Suprapubic skin (tissue), 4 donors: Measurements from ENCODE around the gene EP400.

Experiments used
- EP300 ChIP-seq: sonication (generic); formaldehyde crosslinking; IDR thresholded peaks from one replicate; pipeline ENCODE4 v1.6.1; 2017; ENCODE audit warnings: antibody characterized with exemption
- POLR2A ChIP-seq, 2 donors: fragments of 450-650 bp; IDR thresholded peaks; one replicate each; pipeline ENCODE4 v1.6.1; 2017; ENCODE audit warnings: antibody characterized with exemption in 2 of 2, mild to moderate bottlenecking in 2 of 2, moderate library complexity in 2 of 2
- POLR2AphosphoS5 ChIP-seq, 3 donors: sonication (generic); formaldehyde crosslinking; IDR thresholded peaks; one replicate each; pipeline ENCODE4 v1.6.1; 2017; ENCODE audit warnings: antibody characterized with exemption in 3 of 3
- TF ChIP-seq, protein P1 (sequence below), 2 donors: fragments of 200-600 bp in 1 of 2; fragments of 450-650 bp in 1 of 2; sonication (generic) in 1 of 2; IDR thresholded peaks; one replicate each; pipeline ENCODE4 v1.5.1; 2016 to 2019; ENCODE audit warnings: antibody characterized with exemption in 2 of 2, mild to moderate bottlenecking in 1 of 2, moderate library complexity in 1 of 2

DNA sequence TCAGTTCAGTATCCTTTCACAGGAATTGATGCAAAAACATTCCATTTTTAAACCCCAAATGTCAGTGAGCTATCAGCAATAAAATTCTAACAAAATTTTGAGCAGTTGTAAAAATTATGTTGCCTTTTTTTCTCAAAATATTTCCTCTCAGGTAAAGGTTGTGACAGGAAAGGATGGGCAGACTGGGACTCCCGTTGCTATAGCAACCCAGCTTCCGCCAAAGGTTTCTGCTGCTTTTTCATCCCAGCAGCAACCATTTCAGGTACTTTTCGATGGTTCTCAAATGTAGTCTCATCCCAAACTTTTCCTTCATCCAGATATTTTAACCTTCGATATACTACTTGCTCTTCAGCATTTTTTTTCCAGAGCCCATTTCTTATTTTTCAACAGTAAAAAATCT is 13.6 kb downstream of the EP400 start:
- TF ChIP-seq, protein P1, sequence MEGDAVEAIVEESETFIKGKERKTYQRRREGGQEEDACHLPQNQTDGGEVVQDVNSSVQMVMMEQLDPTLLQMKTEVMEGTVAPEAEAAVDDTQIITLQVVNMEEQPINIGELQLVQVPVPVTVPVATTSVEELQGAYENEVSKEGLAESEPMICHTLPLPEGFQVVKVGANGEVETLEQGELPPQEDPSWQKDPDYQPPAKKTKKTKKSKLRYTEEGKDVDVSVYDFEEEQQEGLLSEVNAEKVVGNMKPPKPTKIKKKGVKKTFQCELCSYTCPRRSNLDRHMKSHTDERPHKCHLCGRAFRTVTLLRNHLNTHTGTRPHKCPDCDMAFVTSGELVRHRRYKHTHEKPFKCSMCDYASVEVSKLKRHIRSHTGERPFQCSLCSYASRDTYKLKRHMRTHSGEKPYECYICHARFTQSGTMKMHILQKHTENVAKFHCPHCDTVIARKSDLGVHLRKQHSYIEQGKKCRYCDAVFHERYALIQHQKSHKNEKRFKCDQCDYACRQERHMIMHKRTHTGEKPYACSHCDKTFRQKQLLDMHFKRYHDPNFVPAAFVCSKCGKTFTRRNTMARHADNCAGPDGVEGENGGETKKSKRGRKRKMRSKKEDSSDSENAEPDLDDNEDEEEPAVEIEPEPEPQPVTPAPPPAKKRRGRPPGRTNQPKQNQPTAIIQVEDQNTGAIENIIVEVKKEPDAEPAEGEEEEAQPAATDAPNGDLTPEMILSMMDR (IDR thresholded peaks at IDR 0.05), result no peak
- TF ChIP-seq POLR2A (IDR thresholded peaks at IDR 0.05), result no peak
- no peak for TF ChIP-seq POLR2AphosphoS5 (IDR thresholded peaks at IDR 0.05)
- TF ChIP-seq EP300, result no peak
